ENCODE results near the gene RNU1-2. TPM values are rescaled to one million over a fixed set of nuclear protein-coding genes. Genes with fewer than 3 reads are reported as not detected.
A peak's percentile ranks its signal among the peaks of the same experiment; 100 is the strongest.
"Not testable (repeated sequence)": the region's sequence is repeated elsewhere in the genome, so short reads cannot be mapped to it uniquely, and the experiment has no call there.

RNU1-2 gene
- total and polyA plus RNA-seq, 9 donors: 2,384 TPM; not detected in 8

DNA sequence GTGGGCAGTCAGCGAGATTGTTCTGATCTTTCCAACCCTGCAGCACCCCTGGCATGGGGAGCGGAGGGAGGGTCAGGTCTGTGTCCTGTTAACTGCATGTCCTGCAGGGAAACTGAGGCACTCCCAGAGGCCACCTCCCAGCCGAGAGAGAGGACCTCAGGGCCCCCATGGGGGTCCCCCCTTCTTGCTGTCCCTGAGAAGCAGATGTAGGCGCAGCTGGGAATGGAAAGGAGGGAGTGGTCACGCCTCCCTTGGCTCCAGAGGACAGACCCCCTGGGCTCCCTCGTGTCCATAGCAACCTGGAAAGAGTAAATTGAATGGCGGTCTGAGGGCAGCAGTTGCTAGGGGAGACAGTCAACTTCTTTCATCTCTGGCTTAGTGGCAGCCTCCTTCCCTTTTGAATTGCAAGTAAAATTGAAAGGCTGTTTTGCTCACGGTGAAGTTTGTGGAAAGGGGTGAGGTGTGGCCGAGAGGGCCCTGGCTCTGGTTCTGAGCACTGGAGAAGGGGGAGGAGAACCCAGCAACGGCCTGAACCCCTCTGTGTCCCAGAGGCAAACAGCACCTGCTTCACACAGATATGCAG, 30.8 kb downstream of the RNU1-2 start:
- H3K36me3 ChIP-seq (ENCODE audit: control insufficient read depth, insufficient read depth, low read length): peaks cover 38% of the 10 kb centered on the region
- no peak overlapping the region for H3K27ac ChIP-seq (ENCODE audit: low read length)
- WGBS (ENCODE audit: insufficient coverage): 44% methylated on average over 7 of the region's 10 CpGs
- no peaks in the 10 kb centered on the region for H3K9me3 ChIP-seq (replicated peaks; ENCODE audit: control insufficient read depth, low read depth, low read length)
- H3K4me3 ChIP-seq (ENCODE audit: low read length): no peak overlapping the region
- DNase-seq: peak; percentile 57
- H3K27me3 ChIP-seq (ENCODE audit: control insufficient read depth, insufficient read depth, low read length): no peaks in the 10 kb centered on the region
- H3K4me1 ChIP-seq (ENCODE audit: control insufficient read depth, insufficient read depth, low read length): peaks cover 36% of the 10 kb centered on the region

DNA sequence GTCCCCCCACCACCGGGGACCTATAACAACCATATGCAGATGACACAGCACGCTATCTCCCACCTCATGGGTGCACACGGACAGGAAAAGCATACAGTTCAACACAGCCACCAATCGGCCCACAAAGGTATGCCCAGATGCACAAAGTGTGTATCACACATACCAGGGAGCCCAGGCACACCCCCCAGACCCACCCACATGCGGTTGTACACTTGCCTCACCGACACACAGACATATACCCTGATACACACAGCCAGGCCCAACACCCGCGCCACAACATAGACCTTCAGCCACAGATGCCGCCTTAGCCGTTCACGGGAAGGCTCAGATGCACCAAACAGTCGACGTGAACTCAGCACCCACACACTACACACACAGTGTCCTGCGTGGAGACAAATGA, 31.5 kb downstream of the RNU1-2 start:
- Histone ChIP-seq H3K36me3 (ENCODE audit: control insufficient read depth, insufficient read depth, low read length) (peaks cover 42% of the 10 kb centered on the region), H3K27me3 (ENCODE audit: control insufficient read depth, insufficient read depth, low read length) (no peaks in the 10 kb centered on the region), H3K9me3 (replicated peaks; ENCODE audit: control insufficient read depth, low read depth, low read length) (no peaks in the 10 kb centered on the region), H3K4me3 (ENCODE audit: low read length) (no peak overlapping the region), H3K27ac (ENCODE audit: low read length) (no peak overlapping the region), H3K4me1 (ENCODE audit: control insufficient read depth, insufficient read depth, low read length) (peaks cover 29% of the 10 kb centered on the region)
- no peak for DNase-seq
- WGBS (ENCODE audit: insufficient coverage): 91% methylated on average over 14 of the region's 14 CpGs

DNA sequence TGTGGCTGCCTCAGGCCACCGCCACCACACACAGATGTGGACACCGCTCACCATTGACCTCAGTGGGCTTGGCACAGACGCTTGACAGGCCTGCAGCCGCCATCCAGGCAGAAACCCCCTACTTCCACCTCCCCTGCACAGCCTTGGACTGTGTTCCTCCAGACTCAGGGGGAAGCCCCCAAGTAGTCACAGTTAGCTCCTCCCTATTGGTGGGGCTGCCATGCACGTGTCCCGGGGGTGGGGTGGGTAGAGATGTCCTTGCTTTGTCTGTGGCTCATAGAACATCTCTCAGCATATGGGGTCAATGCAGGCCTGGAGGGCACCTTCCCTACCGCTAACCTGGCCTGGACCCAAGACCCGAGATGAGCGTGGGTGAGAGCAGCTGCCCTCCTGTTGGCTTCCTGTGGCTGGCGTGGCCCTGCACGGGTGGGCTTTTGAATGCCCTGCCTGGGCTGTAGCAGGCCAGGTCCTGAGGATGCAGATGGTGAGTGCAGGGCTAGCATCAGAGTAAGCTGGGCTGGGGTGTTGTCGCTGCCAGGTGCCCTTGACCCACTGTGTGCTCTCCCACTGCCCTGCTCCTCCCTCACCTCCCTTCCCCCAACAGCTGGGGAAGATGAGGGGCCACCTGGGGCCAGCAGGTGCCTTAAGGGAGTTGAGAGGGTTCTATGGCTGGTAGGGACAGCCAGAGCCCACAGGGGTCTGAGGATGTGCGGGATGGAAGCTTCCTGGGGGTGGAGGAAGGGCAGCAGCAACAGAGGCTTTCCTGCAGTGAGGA, 32.1 kb downstream of the RNU1-2 start:
- Histone ChIP-seq H3K27ac (ENCODE audit: low read length) (no peak overlapping the region), H3K27me3 (ENCODE audit: control insufficient read depth, insufficient read depth, low read length) (no peaks in the 10 kb centered on the region), H3K4me3 (ENCODE audit: low read length) (no peak overlapping the region), H3K4me1 (ENCODE audit: control insufficient read depth, insufficient read depth, low read length) (peaks cover 28% of the 10 kb centered on the region), H3K36me3 (ENCODE audit: control insufficient read depth, insufficient read depth, low read length) (peaks cover 38% of the 10 kb centered on the region), H3K9me3 (replicated peaks; ENCODE audit: control insufficient read depth, low read depth, low read length) (no peaks in the 10 kb centered on the region)
- WGBS (ENCODE audit: insufficient coverage): 78% methylated on average over 8 of the region's 13 CpGs
- no peak for DNase-seq

DNA sequence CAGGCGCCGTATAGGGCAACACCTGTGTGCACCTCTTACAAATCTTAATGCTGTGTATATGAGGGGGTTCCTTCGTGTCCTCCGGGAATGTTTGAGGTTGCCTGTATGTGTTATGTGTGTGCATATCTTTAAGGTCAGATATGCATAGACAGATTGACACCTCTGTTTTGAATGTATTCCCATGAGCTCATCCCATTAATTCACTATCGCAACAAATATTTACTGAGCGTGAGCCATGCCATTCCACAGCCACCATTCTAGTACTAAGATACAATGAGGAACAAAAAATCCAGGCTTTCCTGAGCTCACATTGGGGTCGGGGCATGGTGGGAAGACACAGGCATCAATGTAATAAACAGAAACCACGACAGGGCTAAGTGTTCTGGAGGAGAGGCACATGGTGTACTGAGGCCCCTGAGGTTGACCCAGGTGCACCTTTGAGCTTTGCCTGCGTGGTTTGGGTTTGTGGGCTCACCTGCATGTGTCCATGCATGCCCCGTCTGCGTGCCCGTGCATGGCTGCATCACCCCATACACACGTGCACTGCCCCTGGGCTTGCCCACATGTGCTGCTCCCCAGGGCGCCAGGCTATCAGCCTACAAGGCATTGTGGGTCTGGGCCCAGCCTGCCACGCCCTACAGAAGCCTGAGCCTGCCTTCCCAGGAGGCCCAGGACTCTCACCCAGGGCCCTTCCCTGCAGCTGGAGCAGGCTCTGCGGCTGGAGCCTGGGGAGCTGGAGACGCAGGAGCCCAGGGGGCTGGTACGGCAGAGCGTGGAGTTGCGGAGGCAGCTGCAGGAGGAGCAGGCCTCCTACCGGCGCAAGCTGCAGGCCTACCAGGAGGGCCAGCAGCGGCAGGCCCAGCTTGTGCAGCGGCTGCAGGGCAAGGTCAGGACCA, 33.6 kb downstream of the RNU1-2 start:
- H3K27ac ChIP-seq (ENCODE audit: low read length); H3K27me3 ChIP-seq (ENCODE audit: control insufficient read depth, insufficient read depth, low read length); DNase-seq; H3K4me3 ChIP-seq (ENCODE audit: low read length); H3K9me3 ChIP-seq (replicated peaks; ENCODE audit: control insufficient read depth, low read depth, low read length): not testable (repeated sequence)
- Histone ChIP-seq H3K36me3 (ENCODE audit: control insufficient read depth, insufficient read depth, low read length) (peaks cover 38% of the 10 kb centered on the region), H3K4me1 (ENCODE audit: control insufficient read depth, insufficient read depth, low read length) (peaks cover 23% of the 10 kb centered on the region)
- WGBS (ENCODE audit: insufficient coverage): 76% methylated on average over 17 of the region's 24 CpGs

DNA sequence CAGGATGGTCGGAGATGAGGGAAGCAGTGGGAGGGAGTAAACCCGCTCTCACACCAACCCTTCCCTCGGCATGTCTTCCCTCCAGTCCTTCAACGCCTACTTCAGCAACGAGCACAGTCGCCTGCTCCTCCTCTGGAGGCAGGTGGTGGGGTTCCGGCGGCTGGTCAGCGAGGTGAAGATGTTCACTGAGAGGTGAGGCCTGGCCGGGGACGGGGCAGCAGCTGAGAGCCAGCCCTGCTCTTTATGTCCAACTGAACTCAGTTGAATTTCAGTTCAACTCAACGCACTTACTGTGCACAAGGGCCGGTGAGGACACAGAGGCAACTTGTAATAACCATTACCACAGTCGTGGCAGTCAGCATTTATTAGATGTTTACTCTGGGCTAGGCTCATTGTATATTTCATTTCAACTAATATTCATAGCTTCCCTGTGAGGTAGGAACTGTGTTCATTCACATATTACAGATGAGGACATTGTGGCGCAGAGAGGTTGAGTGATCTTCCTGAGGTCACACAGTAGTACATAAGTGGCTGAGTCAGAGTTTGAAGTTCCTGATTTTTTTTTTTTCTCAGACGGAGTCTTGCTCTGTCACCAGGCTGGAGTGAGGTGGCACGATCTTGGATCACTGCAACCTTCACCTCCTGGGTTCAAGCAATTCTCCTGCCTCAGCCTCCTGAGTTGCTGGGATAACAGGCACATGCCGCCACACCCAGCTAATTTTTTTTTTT, 35.6 kb downstream of the RNU1-2 start:
- H3K36me3 ChIP-seq (ENCODE audit: control insufficient read depth, insufficient read depth, low read length): peaks cover 48% of the 10 kb centered on the region
- H3K27ac ChIP-seq (ENCODE audit: low read length); DNase-seq; H3K27me3 ChIP-seq (ENCODE audit: control insufficient read depth, insufficient read depth, low read length); H3K4me3 ChIP-seq (ENCODE audit: low read length); H3K9me3 ChIP-seq (replicated peaks; ENCODE audit: control insufficient read depth, low read depth, low read length); H3K4me1 ChIP-seq (ENCODE audit: control insufficient read depth, insufficient read depth, low read length): not testable (repeated sequence)
- 87% methylated on average over 10 of the region's 18 CpGs for WGBS (ENCODE audit: insufficient coverage)

DNA sequence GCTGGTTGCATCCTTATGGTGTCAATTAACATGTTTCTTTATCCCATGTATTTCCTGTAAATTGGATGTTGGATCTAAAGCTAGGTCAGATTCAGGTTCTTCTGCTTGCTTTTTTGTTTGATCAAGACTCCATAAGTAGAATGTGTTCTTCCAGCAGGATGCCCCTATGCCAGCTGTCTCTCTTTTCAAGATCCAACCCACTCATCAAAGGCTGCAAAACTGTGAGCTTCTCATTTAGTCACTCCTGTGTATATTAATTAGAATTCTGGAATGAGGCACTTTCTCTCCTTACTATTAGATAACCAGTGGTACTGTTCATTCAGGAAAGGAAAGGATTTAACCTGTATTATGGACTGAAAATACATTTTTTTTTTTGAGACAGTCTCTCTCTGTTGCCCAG, 38.2 kb downstream of the RNU1-2 start:
- not testable (repeated sequence) for H3K4me3 ChIP-seq (ENCODE audit: low read length); H3K9me3 ChIP-seq (replicated peaks; ENCODE audit: control insufficient read depth, low read depth, low read length); H3K27me3 ChIP-seq (ENCODE audit: control insufficient read depth, insufficient read depth, low read length); H3K27ac ChIP-seq (ENCODE audit: low read length); DNase-seq; H3K4me1 ChIP-seq (ENCODE audit: control insufficient read depth, insufficient read depth, low read length)
- H3K36me3 ChIP-seq (ENCODE audit: control insufficient read depth, insufficient read depth, low read length): peaks cover 62% of the 10 kb centered on the region

DNA sequence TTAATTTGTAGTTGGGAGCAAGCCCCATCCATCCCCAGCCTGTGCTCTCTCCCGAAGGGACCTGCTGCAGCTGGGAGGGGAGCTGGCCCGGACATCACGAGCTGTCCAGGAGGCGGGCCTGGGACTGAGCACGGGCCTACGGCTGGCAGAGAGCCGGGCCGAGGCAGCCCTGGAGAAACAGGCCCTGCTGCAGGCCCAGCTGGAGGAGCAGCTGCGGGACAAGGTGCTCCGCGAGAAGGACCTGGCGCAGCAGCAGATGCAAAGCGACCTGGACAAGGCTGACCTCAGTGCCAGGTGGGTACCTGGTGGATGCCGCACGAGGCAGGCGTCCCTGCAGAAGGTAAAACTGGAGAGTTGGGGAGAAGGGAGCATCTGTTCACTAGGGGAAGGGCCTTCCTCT, 40.8 kb downstream of the RNU1-2 start:
- peaks cover 55% of the 10 kb centered on the region for H3K36me3 ChIP-seq (ENCODE audit: control insufficient read depth, insufficient read depth, low read length)
- 62% methylated on average over 16 of the region's 16 CpGs for WGBS (ENCODE audit: insufficient coverage)
- H3K27me3 ChIP-seq (ENCODE audit: control insufficient read depth, insufficient read depth, low read length); H3K4me3 ChIP-seq (ENCODE audit: low read length); H3K27ac ChIP-seq (ENCODE audit: low read length); H3K9me3 ChIP-seq (replicated peaks; ENCODE audit: control insufficient read depth, low read depth, low read length); H3K4me1 ChIP-seq (ENCODE audit: control insufficient read depth, insufficient read depth, low read length); DNase-seq: not testable (repeated sequence)

DNA sequence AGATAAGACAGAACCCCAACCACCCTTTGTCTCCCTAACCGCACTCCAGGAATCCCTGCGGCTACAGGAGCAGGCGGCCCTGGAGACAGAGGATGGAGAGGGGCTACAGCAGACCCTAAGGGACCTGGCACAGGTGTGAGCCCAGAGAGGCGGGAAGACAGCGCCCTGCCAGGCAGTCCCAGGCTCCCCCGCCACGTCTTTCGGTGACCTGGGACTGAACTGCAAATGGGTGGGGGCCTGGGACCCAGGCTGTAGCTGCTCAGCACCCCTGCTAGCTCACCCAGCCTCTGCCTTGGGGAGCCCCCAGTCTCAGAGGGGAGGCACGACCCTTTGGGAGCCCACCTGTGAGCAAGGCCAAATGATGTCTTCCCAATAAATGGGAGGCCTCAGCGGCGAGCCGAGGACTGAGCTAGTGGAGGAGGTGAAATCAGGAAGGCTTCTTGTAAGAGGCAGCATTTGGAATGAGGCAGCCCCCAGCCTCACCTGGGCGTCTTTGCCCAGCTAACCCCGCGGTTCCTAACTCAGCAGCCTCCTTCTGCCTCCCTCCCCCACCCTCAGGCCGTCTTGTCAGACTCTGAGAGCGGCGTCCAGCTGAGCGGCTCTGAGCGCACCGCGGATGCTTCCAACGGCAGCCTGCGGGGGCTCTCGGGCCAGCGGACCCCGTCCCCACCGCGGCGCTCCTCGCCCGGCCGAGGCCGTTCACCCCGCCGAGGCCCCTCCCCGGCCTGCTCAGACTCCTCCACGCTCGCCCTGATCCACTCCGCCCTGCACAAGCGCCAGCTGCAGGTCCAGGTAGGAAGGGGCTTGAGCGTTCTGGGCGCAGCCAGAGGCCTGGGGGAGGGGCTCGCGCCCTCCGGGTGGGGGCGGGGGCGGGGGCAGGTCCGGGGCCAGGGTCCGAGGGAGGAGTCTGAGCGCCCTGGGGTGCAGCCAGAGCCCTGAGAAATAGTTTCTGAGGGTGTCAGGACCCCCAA, 42.9 kb downstream of the RNU1-2 start:
- no peak overlapping the region for H3K4me3 ChIP-seq (ENCODE audit: low read length)
- H3K27ac ChIP-seq (ENCODE audit: low read length): no peak overlapping the region
- no peaks in the 10 kb centered on the region for H3K27me3 ChIP-seq (ENCODE audit: control insufficient read depth, insufficient read depth, low read length)
- H3K4me1 ChIP-seq (ENCODE audit: control insufficient read depth, insufficient read depth, low read length): no peaks in the 10 kb centered on the region
- WGBS (ENCODE audit: insufficient coverage): 48% methylated on average over 42 of the region's 51 CpGs
- DNase-seq: no peak
- no peaks in the 10 kb centered on the region for H3K9me3 ChIP-seq (replicated peaks; ENCODE audit: control insufficient read depth, low read depth, low read length)
- H3K36me3 ChIP-seq (ENCODE audit: control insufficient read depth, insufficient read depth, low read length): peaks cover 61% of the 10 kb centered on the region
